Fibroblast of pulmonary artery (primary cell): ENCODE data around the gene AKAP6.

Experiments
- DNase-seq: peaks from one replicate; pipeline ENCODE4 v3.0.0-alpha.2; 2010; ENCODE audit warnings: low read depth
- H3K4me3 ChIP-seq: replicated peaks from 2 replicates; pipeline ENCODE4 v1.5.1; 2011; ENCODE audit warnings: low read depth, mild to moderate bottlenecking, control low read depth, low read length, moderate library complexity
- CTCF ChIP-seq: IDR thresholded peaks from 2 replicates; pipeline ENCODE4 v1.5.1; 2011; ENCODE audit warnings: mild to moderate bottlenecking, control low read depth, low read length, inconsistent platforms; ENCODE audit errors: missing control alignments

AKAP6 gene

GRCh38 chr14:32662211-32662610, 333.1 kb downstream of the AKAP6 start:
- peak; percentile 10 for DNase-seq
- no peak for TF ChIP-seq CTCF

GRCh38 chr14:32666308-32666707, 337.2 kb downstream of the AKAP6 start:
- peak; percentile 11 for DNase-seq
- H3K4me3 ChIP-seq: no peak overlapping the region
- no peak for TF ChIP-seq CTCF

More at GRCh38 chr14:32662211-32662610, 333.1 kb downstream of the AKAP6 start:
- no peak overlapping the region for H3K4me3 ChIP-seq

- TF ChIP-seq CTCF: no peak
- H3K4me3 ChIP-seq: no peak overlapping the region
- DNase-seq: no peak
Observed at GRCh38 chr14:32667287-32667686, 338.2 kb downstream of the AKAP6 start.

GRCh38 chr14:32667791-32668190, 338.7 kb downstream of the AKAP6 start:
- H3K4me3 ChIP-seq: no peak overlapping the region
- no peak for DNase-seq

GRCh38 chr14:32669391-32669790, 340.3 kb downstream of the AKAP6 start:
- H3K4me3 ChIP-seq: no peak overlapping the region
- peak; percentile 16 for DNase-seq
- TF ChIP-seq CTCF: no peak

More at GRCh38 chr14:32667791-32668190, 338.7 kb downstream of the AKAP6 start:
- TF ChIP-seq CTCF: no peak

DNA sequence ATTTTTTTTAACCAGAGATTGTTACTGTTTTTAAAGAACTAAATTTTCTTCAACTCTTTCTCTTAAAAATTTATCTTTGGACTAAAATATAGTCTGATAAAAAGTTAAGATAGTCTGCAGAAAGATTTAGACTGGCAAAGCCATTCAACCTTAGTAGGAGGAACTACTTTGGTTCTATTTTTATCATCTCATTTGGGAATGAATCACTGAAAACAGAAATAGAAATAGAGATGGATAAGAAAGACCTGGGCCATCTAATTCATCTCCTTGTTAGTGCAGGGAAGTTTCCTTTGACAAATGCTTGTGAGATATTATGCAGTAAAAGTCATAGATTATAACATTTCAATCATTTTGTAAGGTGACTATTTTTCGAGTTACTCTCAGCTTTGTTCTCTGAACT, 346.3 kb downstream of the AKAP6 start:
- no peak for TF ChIP-seq CTCF
- DNase-seq: no peak
- H3K4me3 ChIP-seq: no peak overlapping the region

DNA sequence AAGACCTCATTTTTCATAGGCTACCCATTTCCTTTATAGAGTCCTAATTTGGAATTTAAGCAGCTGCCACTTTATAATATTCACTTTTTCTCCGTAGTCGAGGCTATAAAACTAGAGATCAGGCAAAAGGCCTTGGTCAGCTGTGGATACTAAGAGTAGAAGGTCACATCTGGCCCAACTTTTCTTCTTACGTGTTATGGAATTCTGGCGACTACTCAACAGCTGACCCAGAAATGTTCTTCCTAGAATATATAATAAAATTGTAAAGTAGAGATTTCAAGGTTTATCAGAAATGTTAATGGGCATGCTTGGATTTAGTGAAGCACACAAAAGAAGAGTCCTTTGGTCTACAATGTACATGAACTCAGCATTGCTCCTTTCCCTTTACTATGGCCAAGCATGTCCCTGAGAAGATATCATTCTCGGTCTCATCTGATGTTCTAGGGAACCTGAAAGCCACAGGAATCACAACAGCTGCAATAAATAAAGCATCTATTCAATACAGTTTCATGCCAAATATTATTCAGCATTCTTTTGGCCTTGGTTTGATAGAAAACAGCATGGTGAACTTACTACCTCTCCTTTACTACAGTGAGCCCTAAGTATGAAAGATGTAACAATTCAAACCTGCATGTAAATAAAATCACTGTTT, 348.2 kb downstream of the AKAP6 start:
- DNase-seq: no peak
- TF ChIP-seq CTCF: no peak
- no peak overlapping the region for H3K4me3 ChIP-seq
